PC-3 (cell line): Measurements from ENCODE around the gene BDKRB1.

Experiments
- CTCF ChIP-seq: fragments of 300-600 bp; sonication (generic); conservative IDR thresholded peaks from 2 replicates; pipeline ENCODE4 v1.5.1; 2017; ENCODE audit warnings: antibody characterized with exemption, low read depth, mild to moderate bottlenecking, low read length
- EZH2 ChIP-seq: fragments of 300-600 bp; sonication (generic); IDR thresholded peaks from one replicate; pipeline ENCODE4 v1.6.1; 2017; ENCODE audit warnings: antibody characterized with exemption, mild to moderate bottlenecking, low read length; ENCODE audit not compliant: unreplicated experiment

GRCh38 chr14:96297997-96298515, 42.0 kb downstream of the BDKRB1 start:
- TF ChIP-seq CTCF = no peak
- no peak for TF ChIP-seq EZH2
